ENCODE measurements around the gene SMARCD2. TPM values are rescaled to one million over a fixed set of nuclear protein-coding genes. Genes with fewer than 3 reads are reported as not detected.
"Not testable (repeated sequence)": the region's sequence is repeated elsewhere in the genome, so short reads cannot be mapped to it uniquely, and the experiment has no call there.

SMARCD2 gene
- total RNA-seq, 1 experiment from 2014 or later: 206 TPM

DNA sequence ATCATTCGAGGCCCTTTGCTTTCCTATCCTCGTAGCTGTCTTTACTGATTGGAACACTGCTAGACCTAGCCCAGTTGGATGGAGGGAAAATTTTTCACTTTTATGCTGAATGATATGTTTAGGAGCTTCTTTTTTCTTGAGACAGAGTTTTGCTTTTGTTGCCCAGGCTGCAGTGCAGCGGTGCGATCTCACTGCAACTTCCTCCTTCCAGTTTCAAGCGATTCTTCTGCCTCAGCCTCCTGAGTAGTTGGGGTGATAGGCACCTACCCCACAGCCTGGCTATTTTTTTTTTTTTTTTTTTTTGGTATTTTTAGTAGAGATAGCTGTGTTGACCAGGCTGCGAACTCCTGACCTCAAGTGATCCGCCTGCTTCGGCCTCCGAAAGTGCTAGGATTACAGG is 32.5 kb downstream of the SMARCD2 start:
- DNase-seq (ENCODE audit: low spot score): no peak

DNA sequence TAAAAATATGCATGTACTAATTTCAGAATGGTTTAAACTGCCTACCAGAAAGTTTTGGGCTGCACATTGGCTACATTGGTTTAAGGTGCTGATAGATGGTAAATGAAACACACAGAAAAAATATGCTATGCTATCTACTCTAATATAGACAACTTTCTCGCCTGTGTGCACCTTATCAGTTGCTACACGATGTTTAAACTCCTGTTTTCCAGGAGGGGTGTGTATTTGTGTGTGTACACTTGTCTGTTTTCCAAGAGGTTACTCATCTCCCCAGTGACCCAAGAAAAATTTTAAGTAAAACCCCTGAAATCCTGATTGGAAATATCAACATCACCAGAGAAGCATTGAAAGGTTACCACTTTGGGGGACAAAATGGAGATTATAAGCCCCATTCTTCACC is 36.9 kb downstream of the SMARCD2 start:
- DNase-seq (ENCODE audit: low spot score): no peak

DNA sequence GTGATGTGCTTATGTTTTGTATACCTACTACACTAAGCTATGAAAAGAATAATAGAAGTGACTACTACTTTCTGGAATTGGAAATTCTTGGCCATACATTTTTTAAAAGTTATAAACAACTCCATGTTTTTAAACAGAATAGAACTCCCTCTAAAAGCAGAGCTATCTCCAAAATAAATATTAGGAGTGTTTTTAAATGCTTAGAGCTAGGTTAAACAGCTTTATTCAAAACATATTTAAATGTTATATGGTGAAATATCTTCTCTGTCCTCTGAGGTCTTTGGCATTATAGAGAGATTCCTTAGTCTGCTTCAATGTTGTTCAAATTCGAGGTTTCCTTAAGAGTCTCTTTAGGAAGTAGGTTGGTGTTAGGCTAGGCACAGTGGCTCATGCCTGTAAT is 38.2 kb downstream of the SMARCD2 start:
- DNase-seq (ENCODE audit: low spot score): no peak

DNA sequence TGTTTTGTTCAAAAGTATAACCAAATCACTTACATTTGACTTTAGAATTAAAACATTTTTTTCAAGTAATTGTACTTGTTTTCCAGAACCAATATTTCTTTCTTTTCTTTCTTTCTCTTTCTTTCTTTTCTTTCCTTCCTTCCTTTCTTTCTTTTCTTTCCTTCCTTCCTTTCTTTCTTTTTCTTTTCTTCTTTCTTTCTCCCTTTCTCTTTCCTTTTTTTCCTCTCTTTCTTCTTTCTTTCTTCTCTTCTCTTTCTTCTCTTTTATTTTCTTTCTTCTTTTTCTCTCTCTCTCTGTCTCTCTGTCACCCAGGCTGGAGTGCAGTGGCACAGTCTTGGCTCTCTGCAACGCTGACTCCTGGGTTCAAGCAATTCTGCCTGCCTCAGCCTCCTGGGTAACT is 41.7 kb downstream of the SMARCD2 start:
- no peak for DNase-seq (ENCODE audit: low spot score)

DNA sequence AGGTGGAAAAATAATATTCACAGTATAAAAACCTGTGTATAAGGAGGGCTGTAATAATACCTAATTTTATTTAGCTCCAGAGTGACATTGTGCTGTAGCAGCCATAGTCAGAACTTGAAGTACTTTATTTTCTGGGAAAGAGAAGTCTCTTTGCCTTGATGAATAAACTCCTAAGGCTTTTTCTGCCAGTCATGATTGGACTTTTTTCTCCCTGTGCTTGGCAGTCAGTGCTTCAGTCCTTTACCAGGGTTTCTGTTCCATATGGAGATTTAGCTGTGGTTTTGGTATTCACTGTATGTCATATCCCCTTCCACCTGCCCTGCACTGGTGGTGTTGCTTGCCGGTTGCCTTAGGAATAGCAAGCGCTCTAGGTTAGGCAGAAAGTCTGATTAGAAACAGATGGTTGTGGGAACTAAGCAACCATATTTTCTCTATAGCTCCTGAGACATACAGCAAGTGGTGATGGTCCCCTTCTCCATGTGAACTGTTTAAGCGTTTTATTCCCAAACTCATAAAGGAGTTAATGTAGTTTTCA is 43.8 kb downstream of the SMARCD2 start:
- no peak for DNase-seq (ENCODE audit: low spot score)

DNA sequence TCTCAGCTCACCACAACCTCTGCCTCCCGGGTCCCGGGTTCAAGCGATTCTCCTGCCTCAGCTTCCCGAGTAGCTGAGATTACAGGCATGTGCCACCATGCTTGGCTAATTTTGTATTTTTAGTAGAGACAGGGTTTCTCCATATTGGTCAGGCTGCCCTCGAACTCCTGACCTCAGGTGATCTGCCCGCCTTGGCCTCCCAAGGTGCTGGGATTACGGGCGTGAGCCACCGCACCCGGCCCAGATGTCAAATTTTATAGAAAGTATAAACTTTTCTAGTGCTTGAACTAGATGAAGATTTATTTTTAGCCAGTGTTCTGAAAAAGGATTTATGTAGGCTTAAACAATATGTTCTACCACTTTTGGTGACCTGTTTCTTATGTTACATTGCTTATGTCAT is 46.1 kb downstream of the SMARCD2 start:
- DNase-seq (ENCODE audit: low spot score): not testable (repeated sequence)

DNA sequence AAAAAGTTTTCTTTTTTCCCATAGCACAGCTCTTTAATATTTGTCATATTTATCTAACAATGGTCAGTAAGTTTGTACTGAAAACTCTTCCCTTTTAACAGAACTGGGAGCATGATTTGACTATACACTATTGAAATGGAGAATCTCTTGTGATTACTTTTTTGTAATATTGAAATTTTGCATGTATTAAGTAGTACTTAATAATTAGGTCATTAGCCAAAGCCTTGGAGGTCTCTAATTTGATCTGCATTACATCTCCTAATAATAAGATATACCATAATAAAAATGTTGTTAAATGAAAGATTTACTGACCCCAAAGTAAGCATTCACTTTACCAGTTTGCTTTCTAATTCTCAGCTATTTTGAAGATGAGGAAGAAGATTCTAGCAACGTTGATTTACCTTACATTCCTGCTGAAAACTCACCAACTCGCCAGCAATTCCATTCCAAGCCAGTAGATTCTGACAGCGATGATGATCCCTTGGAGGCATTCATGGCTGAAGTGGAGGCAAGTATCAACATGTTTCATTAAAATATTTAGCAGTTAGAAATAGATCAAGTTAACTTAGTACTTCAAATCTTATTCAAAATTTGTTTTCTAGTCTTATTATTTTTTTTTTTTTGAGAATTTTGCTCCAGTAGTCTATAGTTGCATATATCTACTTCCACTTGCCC is 50.3 kb downstream of the SMARCD2 start:
- DNase-seq (ENCODE audit: low spot score): no peak

DNA sequence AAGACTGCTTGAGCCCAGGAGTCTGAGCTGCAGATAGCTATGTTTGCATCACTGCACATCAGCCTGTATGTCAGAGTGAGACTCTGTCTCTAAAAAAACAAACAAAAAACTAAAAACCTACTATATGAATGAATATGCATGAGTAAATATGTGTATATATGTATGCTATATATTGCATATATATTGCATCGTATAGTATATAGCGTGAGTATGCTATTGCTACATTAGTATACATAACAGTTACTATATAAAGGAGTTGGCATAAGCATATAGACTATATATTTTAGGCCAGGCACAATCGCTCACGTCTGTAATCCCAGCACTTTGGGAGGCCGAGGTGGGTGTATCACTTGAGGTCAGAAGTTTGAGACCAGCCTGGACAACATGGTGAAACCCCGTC is 52.4 kb downstream of the SMARCD2 start:
- no peak for DNase-seq (ENCODE audit: low spot score)

DNA sequence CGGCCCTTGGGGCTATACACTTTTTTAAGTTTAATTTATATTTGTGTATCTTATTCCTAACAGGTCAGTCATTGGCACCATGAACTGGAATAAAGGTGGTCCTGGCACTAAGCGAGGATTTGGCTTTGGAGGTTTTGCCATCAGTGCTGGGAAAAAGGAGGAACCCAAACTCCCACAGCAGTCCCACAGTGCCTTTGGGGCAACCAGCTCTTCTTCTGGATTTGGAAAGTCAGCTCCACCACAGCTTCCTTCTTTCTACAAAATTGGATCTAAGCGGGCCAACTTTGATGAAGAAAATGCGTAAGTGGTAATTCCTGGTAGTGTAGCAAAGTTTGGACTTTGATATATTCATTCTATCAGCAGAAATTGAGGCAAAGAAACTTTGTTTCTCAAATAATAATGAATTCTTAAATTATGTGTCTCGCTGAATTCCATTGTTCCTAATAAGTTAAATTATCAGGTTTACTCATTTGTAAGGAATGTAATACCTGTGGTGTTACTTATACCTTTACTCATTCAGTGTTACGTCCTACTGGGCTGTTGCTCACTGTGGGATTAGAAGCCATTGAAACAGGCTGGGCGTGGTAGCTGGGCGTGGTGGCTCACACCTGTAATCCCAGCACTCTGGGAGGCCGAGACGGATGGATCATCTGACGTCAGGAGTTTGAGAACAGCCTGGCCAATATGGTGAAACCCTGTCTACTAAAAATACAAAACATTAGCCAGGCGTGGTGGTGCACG is 55.3 kb downstream of the SMARCD2 start:
- no peak for DNase-seq (ENCODE audit: low spot score)

DNA sequence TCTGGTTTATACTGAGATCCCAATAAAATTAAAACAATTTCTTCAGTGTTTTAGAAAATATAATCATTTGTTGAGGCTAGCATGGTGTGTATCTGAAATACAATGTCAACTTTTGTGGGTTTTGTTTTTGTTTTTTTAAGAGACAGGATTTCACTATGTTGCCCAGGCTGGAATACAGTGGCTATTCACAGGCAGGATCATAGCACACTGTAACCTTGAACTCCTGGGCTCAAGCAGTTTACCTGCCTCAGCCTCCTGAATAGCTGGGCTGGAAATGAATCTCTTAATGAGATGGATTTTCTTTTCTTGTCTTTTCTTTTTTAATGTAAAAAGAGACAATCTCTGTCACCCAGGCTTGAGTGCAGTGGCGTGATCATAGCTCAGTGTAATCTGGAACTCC is 56.4 kb downstream of the SMARCD2 start:
- DNase-seq (ENCODE audit: low spot score): no peak

DNA sequence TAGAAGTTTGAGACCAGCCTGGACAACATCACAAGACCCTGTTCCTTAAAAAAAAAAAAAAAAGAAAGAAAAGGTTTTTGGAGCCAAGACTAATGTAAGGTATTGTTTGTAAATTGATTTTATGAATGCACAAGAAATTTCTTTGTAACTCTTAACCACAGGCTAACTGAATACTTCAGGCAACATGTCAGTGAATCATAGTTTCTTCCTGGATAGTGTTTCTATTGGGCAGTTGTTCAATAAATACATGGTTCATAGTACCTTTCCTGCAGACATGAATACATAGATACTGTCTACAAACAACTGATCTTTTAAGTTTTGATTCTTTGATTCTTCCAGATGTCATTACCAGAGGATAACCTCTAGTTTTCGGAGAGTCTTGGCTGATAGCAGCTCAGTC is 56.9 kb downstream of the SMARCD2 start:
- DNase-seq (ENCODE audit: low spot score): no peak

DNA sequence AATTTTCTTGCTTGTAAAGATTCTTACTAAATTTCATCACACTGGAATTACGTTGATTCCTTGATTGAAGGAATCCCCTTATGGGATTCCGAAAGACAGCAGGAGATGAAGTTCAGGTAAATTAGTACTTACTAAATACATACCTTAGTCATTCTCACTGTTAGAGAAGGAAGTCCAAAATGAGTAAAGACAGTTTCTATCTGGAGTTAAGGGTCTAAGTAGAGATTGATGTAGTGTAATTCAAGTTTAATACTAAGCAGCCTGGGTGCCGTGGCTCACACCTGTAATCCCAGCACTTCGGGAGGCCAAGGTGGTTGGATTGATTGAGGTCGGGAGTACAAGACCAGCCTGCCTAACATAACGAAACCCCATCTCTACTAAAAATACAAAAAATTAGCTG is 59.0 kb downstream of the SMARCD2 start:
- DNase-seq (ENCODE audit: low spot score): no peak

Small RNAs within 50 kb of the gene (small RNA-seq; reads per million reads assigned to genes)
- gene AC040958.1: not detected

Other genes with a start within 250 kb of the SMARCD2 start
- 27.0 and 28.3 TPM in 2 replicates for gene TACO1, start 241.8 kb downstream of the SMARCD2 start, total RNA-seq (2014; rRNA removed; shearing (Covaris generic))
- gene MAP3K3, start 220.3 kb downstream of the SMARCD2 start, total RNA-seq (2014; rRNA removed; shearing (Covaris generic)): 19.4 and 20.1 TPM in 2 replicates
- 2.2 and 2.8 TPM in 2 replicates for gene LIMD2, start 142.6 kb downstream of the SMARCD2 start, total RNA-seq (2014; rRNA removed; shearing (Covaris generic))
- gene STRADA, start 100.9 kb downstream of the SMARCD2 start, total RNA-seq (2014; rRNA removed; shearing (Covaris generic)): 5.2 and 6.6 TPM in 2 replicates
- gene CCDC47, start 69.1 kb downstream of the SMARCD2 start, total RNA-seq (2014; rRNA removed; shearing (Covaris generic)): 54.3 and 56.8 TPM in 2 replicates
- 42.3 and 45.3 TPM in 2 replicates for gene DDX42, start 68.5 kb downstream of the SMARCD2 start, total RNA-seq (2014; rRNA removed; shearing (Covaris generic))
- gene PSMC5, start 15.3 kb downstream of the SMARCD2 start, total RNA-seq (2014; rRNA removed; shearing (Covaris generic)): 56.3 and 65.3 TPM in 2 replicates
- gene FTSJ3, start 15.0 kb downstream of the SMARCD2 start, total RNA-seq (2014; rRNA removed; shearing (Covaris generic)): 35.7 and 41.7 TPM in 2 replicates
- gene CSH2, start 31.0 kb upstream of the SMARCD2 start, total RNA-seq (2014; rRNA removed; shearing (Covaris generic)): not detected in 2 replicates
- gene GH2, start 39.3 kb upstream of the SMARCD2 start, total RNA-seq (2014; rRNA removed; shearing (Covaris generic)): not detected in 2 replicates
- not detected in 2 replicates for gene CSH1, start 53.9 kb upstream of the SMARCD2 start, total RNA-seq (2014; rRNA removed; shearing (Covaris generic))
- gene CSHL1, start 68.6 kb upstream of the SMARCD2 start, total RNA-seq (2014; rRNA removed; shearing (Covaris generic)): not detected in 2 replicates
- gene GH1, start 76.2 kb upstream of the SMARCD2 start, total RNA-seq (2014; rRNA removed; shearing (Covaris generic)): not detected in 2 replicates
- gene CD79B, start 89.6 kb upstream of the SMARCD2 start, total RNA-seq (2014; rRNA removed; shearing (Covaris generic)): not detected in 2 replicates
- not detected in 2 replicates for gene SCN4A, start 130.2 kb upstream of the SMARCD2 start, total RNA-seq (2014; rRNA removed; shearing (Covaris generic))
- gene PRR29, start 155.7 kb upstream of the SMARCD2 start, total RNA-seq (2014; rRNA removed; shearing (Covaris generic)): 0.10 TPM in 1 of 2 replicates, not detected in the other
- gene ICAM2, start 177.9 kb upstream of the SMARCD2 start, total RNA-seq (2014; rRNA removed; shearing (Covaris generic)): 0.21 and 0.64 TPM in 2 replicates